HCT116 (cell line): Measurements from ENCODE around the gene CYB5R3.

ENCODE experiments used
- ATF3 ChIP-seq: IDR thresholded peaks from 2 replicates; pipeline ENCODE4 v1.6.1; 2012
- CTCF ChIP-seq, 3 experiments: fragments of 200-600 bp in 1 of 3; sonication (generic) in 1 of 3; IDR thresholded peaks in 2 of 3; conservative IDR thresholded peaks in 1 of 3; 2 replicates each; pipeline ENCODE4 v1.5.1; 2012 to 2017; ENCODE audit warnings: low read depth in 2 of 3, low read length in 2 of 3, antibody characterized with exemption in 1 of 3, borderline replicate concordance in 1 of 3, control low read depth in 1 of 3, mild to moderate bottlenecking in 1 of 3, mixed read lengths in 1 of 3, mixed run types in 1 of 3, moderate library complexity in 1 of 3; ENCODE audit not compliant: insufficient read depth in 1 of 3
- EZH2 ChIP-seq: fragments of 200-600 bp; sonication (generic); IDR thresholded peaks from 2 replicates; pipeline ENCODE4 v1.6.1; 2017; ENCODE audit warnings: antibody characterized with exemption, mixed run types
- EZH2phosphoT487 ChIP-seq: fragments of 200-600 bp; IDR thresholded peaks from 2 replicates; pipeline ENCODE4 v1.6.1; 2018; ENCODE audit warnings: antibody characterized with exemption, borderline replicate concordance
- POLR2A ChIP-seq: IDR thresholded peaks from 2 replicates; pipeline ENCODE4 v1.7.0; 2011; ENCODE audit warnings: borderline replicate concordance; ENCODE audit not compliant: insufficient read depth, insufficient read length; ENCODE audit errors: extremely low read depth
- POLR2AphosphoS5 ChIP-seq: IDR thresholded peaks from 2 replicates; pipeline ENCODE4 v1.6.1; 2011; ENCODE audit warnings: mild to moderate bottlenecking, low read depth, low read length, moderate library complexity
- REST ChIP-seq: IDR thresholded peaks from 2 replicates; pipeline ENCODE4 v1.6.1; 2012; ENCODE audit warnings: low read depth
- YY1 ChIP-seq: IDR thresholded peaks from 2 replicates; pipeline ENCODE4 v1.6.1; 2011; ENCODE audit warnings: low read length, low read depth, moderate library complexity, mild to moderate bottlenecking; ENCODE audit not compliant: insufficient replicate concordance; ENCODE audit errors: extremely low read depth
- ZNF274 ChIP-seq: fragments of 200-500 bp; sonication (Bioruptor generic); IDR thresholded peaks from 2 replicates; pipeline ENCODE4 v1.6.1; 2014; ENCODE audit warnings: mild to moderate bottlenecking, low read depth, low read length, inconsistent platforms

GRCh38 chr22:42673898-42674401 is 24.8 kb upstream of the CYB5R3 start:
- TF ChIP-seq YY1 (no peak), ZNF274 (no peak), CTCF (IDR thresholded peaks at IDR 0.05 in 2 of 3, conservative IDR thresholded peaks at IDR 0.05 in 1 of 3; ENCODE audit: borderline replicate concordance in 1 of 3, insufficient read depth in 1 of 3, low read depth in 2 of 3, low read length in 2 of 3) (no peak), EZH2phosphoT487 (no peak), EZH2 (no peak), ATF3 (no peak), REST (no peak), POLR2AphosphoS5 (no peak), POLR2A (no peak)
